ENCODE results near the gene SCFD2.

SCFD2 gene

DNA sequence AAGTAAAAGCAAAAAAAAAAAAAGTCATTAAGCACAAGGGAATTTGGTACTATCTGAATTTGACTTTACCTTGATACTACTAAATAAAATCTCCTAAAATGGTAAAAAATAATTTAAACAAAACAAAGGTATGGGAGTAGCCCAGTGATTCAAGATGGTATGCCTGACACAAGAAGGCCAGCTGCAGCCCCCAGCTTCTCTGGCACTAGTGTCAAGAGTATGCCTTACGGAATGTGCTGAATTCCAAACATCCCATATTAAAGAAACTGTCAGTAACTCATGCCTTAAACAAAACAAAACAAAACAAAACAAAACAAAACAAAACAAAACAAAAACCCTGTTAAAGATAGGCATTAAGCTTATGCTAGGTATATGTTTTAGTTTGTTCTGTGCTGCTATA lies 422.9 kb downstream of the SCFD2 start:
- no peaks in the 10 kb centered on the region for H3K27me3 ChIP-seq (ENCODE audit: insufficient read depth, poor library complexity, severe bottlenecking)
- no peak overlapping the region for H3K4me3 ChIP-seq (replicated peaks; ENCODE audit: insufficient read depth, low read length)
- no peak for DNase-seq (ENCODE audit: low read depth in 1 of 2, low spot score in 1 of 2)
- TF ChIP-seq, protein P1, sequence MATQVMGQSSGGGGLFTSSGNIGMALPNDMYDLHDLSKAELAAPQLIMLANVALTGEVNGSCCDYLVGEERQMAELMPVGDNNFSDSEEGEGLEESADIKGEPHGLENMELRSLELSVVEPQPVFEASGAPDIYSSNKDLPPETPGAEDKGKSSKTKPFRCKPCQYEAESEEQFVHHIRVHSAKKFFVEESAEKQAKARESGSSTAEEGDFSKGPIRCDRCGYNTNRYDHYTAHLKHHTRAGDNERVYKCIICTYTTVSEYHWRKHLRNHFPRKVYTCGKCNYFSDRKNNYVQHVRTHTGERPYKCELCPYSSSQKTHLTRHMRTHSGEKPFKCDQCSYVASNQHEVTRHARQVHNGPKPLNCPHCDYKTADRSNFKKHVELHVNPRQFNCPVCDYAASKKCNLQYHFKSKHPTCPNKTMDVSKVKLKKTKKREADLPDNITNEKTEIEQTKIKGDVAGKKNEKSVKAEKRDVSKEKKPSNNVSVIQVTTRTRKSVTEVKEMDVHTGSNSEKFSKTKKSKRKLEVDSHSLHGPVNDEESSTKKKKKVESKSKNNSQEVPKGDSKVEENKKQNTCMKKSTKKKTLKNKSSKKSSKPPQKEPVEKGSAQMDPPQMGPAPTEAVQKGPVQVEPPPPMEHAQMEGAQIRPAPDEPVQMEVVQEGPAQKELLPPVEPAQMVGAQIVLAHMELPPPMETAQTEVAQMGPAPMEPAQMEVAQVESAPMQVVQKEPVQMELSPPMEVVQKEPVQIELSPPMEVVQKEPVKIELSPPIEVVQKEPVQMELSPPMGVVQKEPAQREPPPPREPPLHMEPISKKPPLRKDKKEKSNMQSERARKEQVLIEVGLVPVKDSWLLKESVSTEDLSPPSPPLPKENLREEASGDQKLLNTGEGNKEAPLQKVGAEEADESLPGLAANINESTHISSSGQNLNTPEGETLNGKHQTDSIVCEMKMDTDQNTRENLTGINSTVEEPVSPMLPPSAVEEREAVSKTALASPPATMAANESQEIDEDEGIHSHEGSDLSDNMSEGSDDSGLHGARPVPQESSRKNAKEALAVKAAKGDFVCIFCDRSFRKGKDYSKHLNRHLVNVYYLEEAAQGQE (IDR thresholded peaks at IDR 0.05; ENCODE audit: insufficient replicate concordance, low read depth): no peak
- TF ChIP-seq GABPA (IDR thresholded peaks at IDR 0.05; ENCODE audit: low read depth): no peak
- TF ChIP-seq POLR2AphosphoS5 (IDR thresholded peaks at IDR 0.05; ENCODE audit: low read depth): no peak
- TF ChIP-seq, protein P2, sequence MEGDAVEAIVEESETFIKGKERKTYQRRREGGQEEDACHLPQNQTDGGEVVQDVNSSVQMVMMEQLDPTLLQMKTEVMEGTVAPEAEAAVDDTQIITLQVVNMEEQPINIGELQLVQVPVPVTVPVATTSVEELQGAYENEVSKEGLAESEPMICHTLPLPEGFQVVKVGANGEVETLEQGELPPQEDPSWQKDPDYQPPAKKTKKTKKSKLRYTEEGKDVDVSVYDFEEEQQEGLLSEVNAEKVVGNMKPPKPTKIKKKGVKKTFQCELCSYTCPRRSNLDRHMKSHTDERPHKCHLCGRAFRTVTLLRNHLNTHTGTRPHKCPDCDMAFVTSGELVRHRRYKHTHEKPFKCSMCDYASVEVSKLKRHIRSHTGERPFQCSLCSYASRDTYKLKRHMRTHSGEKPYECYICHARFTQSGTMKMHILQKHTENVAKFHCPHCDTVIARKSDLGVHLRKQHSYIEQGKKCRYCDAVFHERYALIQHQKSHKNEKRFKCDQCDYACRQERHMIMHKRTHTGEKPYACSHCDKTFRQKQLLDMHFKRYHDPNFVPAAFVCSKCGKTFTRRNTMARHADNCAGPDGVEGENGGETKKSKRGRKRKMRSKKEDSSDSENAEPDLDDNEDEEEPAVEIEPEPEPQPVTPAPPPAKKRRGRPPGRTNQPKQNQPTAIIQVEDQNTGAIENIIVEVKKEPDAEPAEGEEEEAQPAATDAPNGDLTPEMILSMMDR (IDR thresholded peaks at IDR 0.05; ENCODE audit: insufficient read depth, low read length): no peak
- no peak for TF ChIP-seq SPI1 (IDR thresholded peaks at IDR 0.05; ENCODE audit: borderline replicate concordance, low read depth)
- no peak overlapping the region for H3K27ac ChIP-seq (replicated peaks)

DNA sequence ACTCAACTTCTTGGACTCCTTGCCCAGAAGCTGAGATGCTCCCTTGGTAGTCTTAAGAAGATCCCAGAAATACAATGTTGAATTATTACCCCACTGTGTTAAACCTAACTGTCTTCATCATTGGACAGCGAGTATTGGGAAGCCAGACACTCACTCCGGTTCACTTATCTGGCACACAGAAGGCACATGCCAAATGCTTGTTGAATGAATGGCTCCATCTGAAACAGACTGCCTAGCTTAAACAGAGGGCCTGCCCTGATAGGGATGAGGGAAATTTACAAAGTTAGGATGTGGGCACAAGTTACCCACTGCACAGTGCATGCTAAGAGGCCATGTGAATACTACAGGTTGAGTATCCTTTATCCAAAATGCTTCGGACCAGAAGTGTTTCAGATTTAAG lies 424.4 kb downstream of the SCFD2 start:
- Histone ChIP-seq H3K27me3 (ENCODE audit: insufficient read depth, poor library complexity, severe bottlenecking) (no peaks in the 10 kb centered on the region), H3K27ac (replicated peaks) (no peak overlapping the region), H3K4me3 (replicated peaks; ENCODE audit: insufficient read depth, low read length) (no peak overlapping the region)
- no peak for DNase-seq (ENCODE audit: low read depth in 1 of 2, low spot score in 1 of 2)
- TF ChIP-seq, protein P2 (IDR thresholded peaks at IDR 0.05; ENCODE audit: insufficient read depth, low read length): no peak

DNA sequence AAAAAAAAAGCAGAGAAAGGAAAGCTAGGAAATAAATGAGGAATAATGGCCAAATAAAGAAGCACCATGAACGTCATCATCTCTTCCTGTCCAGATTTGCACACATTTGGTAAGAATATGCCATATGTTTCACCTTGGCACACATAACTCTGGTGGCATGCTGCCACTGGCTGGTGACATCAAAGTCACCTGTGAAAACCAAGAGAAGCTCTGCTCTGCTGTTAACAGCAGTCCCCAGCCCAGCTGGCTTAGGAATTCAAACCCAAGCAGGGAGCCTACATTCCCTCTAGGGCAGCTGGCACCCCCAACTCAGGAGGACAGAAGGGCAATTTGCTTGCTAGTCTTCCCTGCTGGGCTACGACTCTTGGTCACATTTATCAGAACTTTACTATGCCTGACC lies 426.1 kb downstream of the SCFD2 start:
- TF ChIP-seq, protein P2 (IDR thresholded peaks at IDR 0.05; ENCODE audit: insufficient read depth, low read length): no peak
- no peak for TF ChIP-seq GABPA (IDR thresholded peaks at IDR 0.05; ENCODE audit: low read depth)
- no peak for TF ChIP-seq SPI1 (IDR thresholded peaks at IDR 0.05; ENCODE audit: borderline replicate concordance, low read depth)
- TF ChIP-seq, protein P1 (IDR thresholded peaks at IDR 0.05; ENCODE audit: insufficient replicate concordance, low read depth): no peak
- TF ChIP-seq POLR2AphosphoS5 (IDR thresholded peaks at IDR 0.05; ENCODE audit: low read depth): no peak
- Histone ChIP-seq H3K4me3 (replicated peaks; ENCODE audit: insufficient read depth, low read length) (no peak overlapping the region), H3K27me3 (ENCODE audit: insufficient read depth, poor library complexity, severe bottlenecking) (no peaks in the 10 kb centered on the region), H3K27ac (replicated peaks) (no peak overlapping the region)
- no peak for DNase-seq (ENCODE audit: low read depth in 1 of 2, low spot score in 1 of 2)

DNA sequence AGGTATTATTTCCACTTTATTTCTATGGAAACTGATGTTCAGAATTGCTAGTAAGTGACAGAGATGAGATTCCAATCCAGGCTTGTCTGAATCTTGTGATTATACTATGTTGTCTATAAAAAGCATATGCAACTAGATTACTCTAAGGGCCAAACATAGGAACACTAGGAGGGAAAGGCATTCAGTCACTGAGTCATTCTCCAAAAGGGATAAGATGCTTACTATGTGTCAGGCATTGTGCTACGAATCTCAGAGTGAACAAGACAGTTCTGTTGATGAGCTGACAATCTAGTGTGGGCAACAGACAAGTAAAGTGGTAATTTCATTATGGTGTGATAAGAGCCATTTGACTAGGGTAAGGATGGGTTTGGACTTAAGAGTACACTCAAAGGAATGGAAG lies 426.5 kb downstream of the SCFD2 start:
- TF ChIP-seq, protein P1 (IDR thresholded peaks at IDR 0.05; ENCODE audit: insufficient replicate concordance, low read depth): no peak
- TF ChIP-seq SPI1 (IDR thresholded peaks at IDR 0.05; ENCODE audit: borderline replicate concordance, low read depth) (no peak), GABPA (IDR thresholded peaks at IDR 0.05; ENCODE audit: low read depth) (no peak), POLR2AphosphoS5 (IDR thresholded peaks at IDR 0.05; ENCODE audit: low read depth) (no peak)
- TF ChIP-seq, protein P2 (IDR thresholded peaks at IDR 0.05; ENCODE audit: insufficient read depth, low read length): no peak
- no peak overlapping the region for H3K4me3 ChIP-seq (replicated peaks; ENCODE audit: insufficient read depth, low read length)
- no peak for DNase-seq (ENCODE audit: low read depth in 1 of 2, low spot score in 1 of 2)
- H3K27me3 ChIP-seq (ENCODE audit: insufficient read depth, poor library complexity, severe bottlenecking): no peaks in the 10 kb centered on the region
- H3K27ac ChIP-seq (replicated peaks): no peak overlapping the region

All from HL-60 (cell line).